ENCODE results near the gene A2M. TPM values are rescaled to one million over a fixed set of nuclear protein-coding genes. Genes with fewer than 3 reads are reported as not detected.

Gene A2M
- total RNA-seq, 1 donor from 2014 or later, result 4.2 TPM

GRCh38 chr12:9109737-9110491 lies 5.8 kb downstream of the A2M start:
- Histone ChIP-seq H3K27ac (ENCODE audit: low read depth, low read length) (no peak overlapping the region), H3K4me2 (ENCODE audit: low read length) (no peak overlapping the region), H3K4me1 (ENCODE audit: insufficient read depth, low read length) (no peaks in the 10 kb centered on the region), H3K79me2 (ENCODE audit: insufficient read depth, low read length) (no peaks in the 10 kb centered on the region), H2AFZ (ENCODE audit: low read depth, low read length) (no peak overlapping the region), H3K36me3 (ENCODE audit: insufficient read depth, low read length) (no peaks in the 10 kb centered on the region), H3K9me3 (ENCODE audit: insufficient read depth, low read depth, low read length) (no peaks in the 10 kb centered on the region), H4K20me1 (ENCODE audit: insufficient read depth, low read length) (no peaks in the 10 kb centered on the region), H3K4me3 (ENCODE audit: insufficient read depth, low read depth, low read length) (no peak overlapping the region), H3K27me3 (ENCODE audit: insufficient read depth, low read length) (no peaks in the 10 kb centered on the region), H3K9ac (ENCODE audit: low read length) (no peak overlapping the region)
- Mint-ChIP-seq H3K4me3 (ENCODE audit: unreplicated experiment) (no peak overlapping the region), H3K27me3 (ENCODE audit: low read depth, unreplicated experiment) (no peaks in the 10 kb centered on the region), H3K4me1 (ENCODE audit: low read depth, unreplicated experiment) (no peaks in the 10 kb centered on the region), H3K27ac (ENCODE audit: unreplicated experiment) (no peak overlapping the region), H3K9me3 (ENCODE audit: unreplicated experiment) (no peaks in the 10 kb centered on the region), H3K36me3 (ENCODE audit: low read depth, unreplicated experiment) (no peaks in the 10 kb centered on the region)
- TF ChIP-seq, protein P1, sequence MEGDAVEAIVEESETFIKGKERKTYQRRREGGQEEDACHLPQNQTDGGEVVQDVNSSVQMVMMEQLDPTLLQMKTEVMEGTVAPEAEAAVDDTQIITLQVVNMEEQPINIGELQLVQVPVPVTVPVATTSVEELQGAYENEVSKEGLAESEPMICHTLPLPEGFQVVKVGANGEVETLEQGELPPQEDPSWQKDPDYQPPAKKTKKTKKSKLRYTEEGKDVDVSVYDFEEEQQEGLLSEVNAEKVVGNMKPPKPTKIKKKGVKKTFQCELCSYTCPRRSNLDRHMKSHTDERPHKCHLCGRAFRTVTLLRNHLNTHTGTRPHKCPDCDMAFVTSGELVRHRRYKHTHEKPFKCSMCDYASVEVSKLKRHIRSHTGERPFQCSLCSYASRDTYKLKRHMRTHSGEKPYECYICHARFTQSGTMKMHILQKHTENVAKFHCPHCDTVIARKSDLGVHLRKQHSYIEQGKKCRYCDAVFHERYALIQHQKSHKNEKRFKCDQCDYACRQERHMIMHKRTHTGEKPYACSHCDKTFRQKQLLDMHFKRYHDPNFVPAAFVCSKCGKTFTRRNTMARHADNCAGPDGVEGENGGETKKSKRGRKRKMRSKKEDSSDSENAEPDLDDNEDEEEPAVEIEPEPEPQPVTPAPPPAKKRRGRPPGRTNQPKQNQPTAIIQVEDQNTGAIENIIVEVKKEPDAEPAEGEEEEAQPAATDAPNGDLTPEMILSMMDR (IDR thresholded peaks at IDR 0.05; ENCODE audit: insufficient read depth, low read depth, low read length), result no peak
- FAIRE-seq, result no peak
- DNase-seq (ENCODE audit: low read depth), result no peak

- Mint-ChIP-seq H3K4me3 (ENCODE audit: unreplicated experiment) (no peak overlapping the region), H3K36me3 (ENCODE audit: low read depth, unreplicated experiment) (no peaks in the 10 kb centered on the region), H3K27ac (ENCODE audit: unreplicated experiment) (no peak overlapping the region), H3K4me1 (ENCODE audit: low read depth, unreplicated experiment) (no peaks in the 10 kb centered on the region), H3K27me3 (ENCODE audit: low read depth, unreplicated experiment) (no peaks in the 10 kb centered on the region), H3K9me3 (ENCODE audit: unreplicated experiment) (no peaks in the 10 kb centered on the region)
- Histone ChIP-seq H3K4me1 (ENCODE audit: insufficient read depth, low read length) (no peaks in the 10 kb centered on the region), H3K4me2 (ENCODE audit: low read length) (no peak overlapping the region), H3K9ac (ENCODE audit: low read length) (no peak overlapping the region), H3K79me2 (ENCODE audit: insufficient read depth, low read length) (no peaks in the 10 kb centered on the region), H3K27ac (ENCODE audit: low read depth, low read length) (no peak overlapping the region), H4K20me1 (ENCODE audit: insufficient read depth, low read length) (no peaks in the 10 kb centered on the region), H3K36me3 (ENCODE audit: insufficient read depth, low read length) (no peaks in the 10 kb centered on the region), H2AFZ (ENCODE audit: low read depth, low read length) (no peak overlapping the region), H3K4me3 (ENCODE audit: insufficient read depth, low read depth, low read length) (no peak overlapping the region), H3K9me3 (ENCODE audit: insufficient read depth, low read depth, low read length) (no peaks in the 10 kb centered on the region), H3K27me3 (ENCODE audit: insufficient read depth, low read length) (no peaks in the 10 kb centered on the region)
- DNase-seq (ENCODE audit: low read depth), result no peak
- no peak for FAIRE-seq
- TF ChIP-seq EZH2 (IDR thresholded peaks at IDR 0.05; ENCODE audit: insufficient read depth, low read length), result no peak
- TF ChIP-seq, protein P1 (IDR thresholded peaks at IDR 0.05; ENCODE audit: insufficient read depth, low read depth, low read length), result no peak
These were observed 6.6 kb downstream of the A2M start for GRCh38 chr12:9109213-9109522.

DNA sequence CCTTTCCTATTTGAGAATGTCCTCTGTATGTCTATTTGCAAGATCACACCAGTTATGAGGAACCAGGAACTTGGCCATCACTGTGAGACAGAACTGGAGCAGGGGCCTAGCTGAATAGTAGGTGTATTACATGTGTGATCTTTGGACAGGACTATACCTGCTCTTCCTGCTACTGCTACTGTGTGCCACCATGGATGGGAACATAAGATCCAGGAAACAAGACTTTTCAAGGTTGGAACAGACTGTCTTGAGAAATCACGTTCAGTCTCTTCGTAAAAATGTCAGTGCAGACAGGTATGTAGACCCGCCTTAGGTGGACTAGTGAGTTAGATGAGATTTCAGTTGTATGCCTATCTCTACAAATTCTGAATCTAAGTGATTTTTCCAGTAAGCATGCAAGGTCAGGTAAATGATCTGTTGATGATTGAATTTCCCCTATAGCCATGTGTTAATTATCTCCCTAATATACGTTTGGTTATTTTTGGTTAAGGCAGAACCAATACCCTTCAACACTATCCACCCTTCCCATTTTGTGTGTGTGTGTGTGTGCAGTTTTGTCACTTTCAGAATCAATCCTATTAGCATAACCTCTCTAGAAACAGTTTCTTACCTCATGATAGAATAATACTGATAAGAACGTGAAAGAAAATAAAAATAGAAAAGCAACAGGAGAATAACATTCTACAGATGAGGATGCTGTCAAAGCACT lies 7.1 kb downstream of the A2M start:
- Histone ChIP-seq H2AFZ (ENCODE audit: low read depth, low read length) (no peak overlapping the region), H3K27ac (ENCODE audit: low read depth, low read length) (no peak overlapping the region), H3K4me2 (ENCODE audit: low read length) (no peak overlapping the region), H3K79me2 (ENCODE audit: insufficient read depth, low read length) (no peaks in the 10 kb centered on the region), H3K4me1 (ENCODE audit: insufficient read depth, low read length) (no peaks in the 10 kb centered on the region), H3K4me3 (ENCODE audit: insufficient read depth, low read depth, low read length) (no peak overlapping the region), H3K36me3 (ENCODE audit: insufficient read depth, low read length) (no peaks in the 10 kb centered on the region), H3K27me3 (ENCODE audit: insufficient read depth, low read length) (no peaks in the 10 kb centered on the region), H3K9ac (ENCODE audit: low read length) (no peak overlapping the region), H3K9me3 (ENCODE audit: insufficient read depth, low read depth, low read length) (no peaks in the 10 kb centered on the region), H4K20me1 (ENCODE audit: insufficient read depth, low read length) (no peaks in the 10 kb centered on the region)
- DNase-seq (ENCODE audit: low read depth) (no peak), FAIRE-seq (no peak)
- TF ChIP-seq EZH2 (IDR thresholded peaks at IDR 0.05; ENCODE audit: insufficient read depth, low read length), result no peak
- TF ChIP-seq, protein P1 (IDR thresholded peaks at IDR 0.05; ENCODE audit: insufficient read depth, low read depth, low read length), result no peak
- H3K27ac Mint-ChIP-seq (ENCODE audit: unreplicated experiment), result no peak overlapping the region
- no peaks in the 10 kb centered on the region for H3K27me3 Mint-ChIP-seq (ENCODE audit: low read depth, unreplicated experiment)
- H3K9me3 Mint-ChIP-seq (ENCODE audit: unreplicated experiment), result no peaks in the 10 kb centered on the region
- no peaks in the 10 kb centered on the region for H3K36me3 Mint-ChIP-seq (ENCODE audit: low read depth, unreplicated experiment)
- no peak overlapping the region for H3K4me3 Mint-ChIP-seq (ENCODE audit: unreplicated experiment)
- no peaks in the 10 kb centered on the region for H3K4me1 Mint-ChIP-seq (ENCODE audit: low read depth, unreplicated experiment)
